UCSD-AML1 (cell line): ENCODE measurements around the gene CARNS1.

Source experiments
- DNase-seq: peaks from one replicate; lab custom pipeline; 2025; ENCODE audit not compliant: unreplicated experiment; lab: John Stamatoyannopoulos, UW

CARNS1 gene

GRCh38 chr11:67415501-67416304, at the start of gene CARNS1:
CARNS1 (plus strand) TSS chr11:67415678; CDS start chr11:67416200, 522 bp downstream.
- no peak for DNase-seq

- no peak for DNase-seq
These were observed 49.6 kb upstream of the CARNS1 start for GRCh38 chr11:67365736-67366444.

- DNase-seq: no peak
These were observed 48.9 kb upstream of the CARNS1 start for GRCh38 chr11:67366546-67366945.

GRCh38 chr11:67366961-67367760, 48.3 kb upstream of the CARNS1 start:
- no peak for DNase-seq

GRCh38 chr11:67367761-67368227, 47.7 kb upstream of the CARNS1 start:
- no peak for DNase-seq

GRCh38 chr11:67368621-67369020, 46.9 kb upstream of the CARNS1 start:
- no peak for DNase-seq

GRCh38 chr11:67369275-67369674, 46.2 kb upstream of the CARNS1 start:
- DNase-seq: no peak

GRCh38 chr11:67369801-67370284, 45.6 kb upstream of the CARNS1 start:
- DNase-seq: no peak

GRCh38 chr11:67370351-67371076, 45.0 kb upstream of the CARNS1 start:
- DNase-seq: no peak

- DNase-seq: peak; percentile 43
These were observed 44.1 kb upstream of the CARNS1 start for GRCh38 chr11:67371189-67371910.

- no peak for DNase-seq
These were observed 43.6 kb upstream of the CARNS1 start for GRCh38 chr11:67371911-67372320.

GRCh38 chr11:67372321-67372992, 43.0 kb upstream of the CARNS1 start:
- DNase-seq: no peak

GRCh38 chr11:67372993-67373647, 42.4 kb upstream of the CARNS1 start, which contains the start of gene CLCF1:
CLCF1 (minus strand) TSS chr11:67373598; CDS start chr11:67373539, 59 bp downstream.
- peak; percentile 47 for DNase-seq

GRCh38 chr11:67373648-67374570, 41.6 kb upstream of the CARNS1 start:
- DNase-seq: peak; percentile 59

- DNase-seq: no peak
These were observed 40.8 kb upstream of the CARNS1 start for GRCh38 chr11:67374571-67375281.

GRCh38 chr11:67375320-67376055, 40.0 kb upstream of the CARNS1 start:
- no peak for DNase-seq
